OCI-LY7 (cell line): ENCODE results near the gene ROCK2.

Experiments used
- CTCF ChIP-seq: fragments of 200-600 bp; sonication (generic); conservative IDR thresholded peaks from 2 replicates; pipeline ENCODE4 v1.5.1; 2014; ENCODE audit warnings: mild to moderate bottlenecking, antibody characterized with exemption, low read length, moderate library complexity, mixed read lengths
- EZH2phosphoT487 ChIP-seq: fragments of 200-600 bp; sonication (generic); IDR thresholded peaks from 2 replicates; pipeline ENCODE4 v1.6.1; 2018; ENCODE audit warnings: low read depth, borderline replicate concordance, mild to moderate bottlenecking, mixed run types, antibody characterized with exemption, low read length, moderate library complexity, mixed read lengths

GRCh38 chr2:11391942-11392266, 47.5 kb upstream of the ROCK2 start:
- TF ChIP-seq CTCF (no peak), EZH2phosphoT487 (no peak)
